SHP77 treated with DMSO at 0.1 percent for 48 hours (cell line): ENCODE measurements around the gene SFSWAP.
"Not testable (repeated sequence)": the region's sequence is repeated elsewhere in the genome, so short reads cannot be mapped to it uniquely, and the experiment has no call there.

Experiments used
- DNase-seq: peaks from one replicate; lab custom pipeline; 2025; lab: John Stamatoyannopoulos, UW

SFSWAP gene

DNA sequence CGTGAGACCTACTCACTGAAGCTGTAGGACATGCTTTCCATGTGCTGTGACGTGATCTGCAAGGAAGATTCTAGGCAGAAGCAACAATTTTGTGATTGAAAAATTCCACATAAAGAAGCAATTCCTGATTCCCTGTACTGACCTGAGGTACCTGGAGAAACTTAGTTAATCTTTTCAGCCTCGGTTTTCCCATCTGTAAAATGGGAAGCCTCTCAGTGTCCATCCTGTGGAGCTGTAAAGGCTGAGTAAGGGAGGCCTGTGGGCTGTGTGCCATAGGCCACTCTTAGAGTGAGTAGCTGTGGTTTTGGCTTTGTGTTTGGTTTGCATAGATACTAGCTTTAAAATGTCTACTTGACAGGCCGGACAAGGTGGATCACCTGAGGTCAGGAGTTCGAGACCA is 50.7 kb downstream of the SFSWAP start:
- DNase-seq: no peak

DNA sequence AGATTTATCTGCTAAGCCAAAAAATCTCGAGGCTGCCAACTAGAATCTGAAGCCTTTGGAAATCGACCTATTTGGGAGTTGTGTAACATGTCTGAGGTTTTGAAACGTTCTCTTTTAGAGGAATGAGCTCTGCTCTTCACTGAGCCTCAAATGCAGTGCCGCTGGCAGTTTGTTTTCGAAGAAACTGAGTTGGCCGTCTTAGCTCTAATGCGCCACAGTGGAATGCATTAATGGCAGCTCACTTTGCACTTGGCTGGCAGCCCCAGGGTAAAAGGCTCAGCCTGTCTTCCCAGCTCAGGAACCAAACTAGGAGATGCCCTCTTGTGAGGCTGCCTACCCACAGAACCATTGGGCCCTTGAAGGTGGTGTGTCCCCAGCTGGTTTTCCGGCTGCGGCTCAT is 53.8 kb downstream of the SFSWAP start:
- DNase-seq: no peak

DNA sequence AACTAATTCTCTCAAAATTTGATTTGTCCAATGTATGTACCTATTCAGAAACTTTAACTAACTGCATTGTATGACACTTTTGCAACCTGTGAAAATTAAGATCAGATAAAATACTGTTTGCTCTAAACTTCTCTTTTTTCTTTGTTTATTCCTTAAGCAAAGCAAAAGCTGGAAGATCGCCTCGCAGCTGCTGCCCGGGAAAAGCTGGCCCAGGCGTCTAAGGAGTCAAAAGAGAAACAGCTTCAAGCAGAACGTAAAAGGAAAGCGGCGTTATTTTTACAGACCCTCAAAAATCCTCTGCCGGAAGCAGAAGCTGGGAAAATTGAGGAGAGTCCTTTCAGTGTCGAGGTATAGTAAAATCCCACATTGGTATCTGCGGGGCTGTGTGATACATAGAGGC is 55.1 kb downstream of the SFSWAP start:
- DNase-seq: no peak

DNA sequence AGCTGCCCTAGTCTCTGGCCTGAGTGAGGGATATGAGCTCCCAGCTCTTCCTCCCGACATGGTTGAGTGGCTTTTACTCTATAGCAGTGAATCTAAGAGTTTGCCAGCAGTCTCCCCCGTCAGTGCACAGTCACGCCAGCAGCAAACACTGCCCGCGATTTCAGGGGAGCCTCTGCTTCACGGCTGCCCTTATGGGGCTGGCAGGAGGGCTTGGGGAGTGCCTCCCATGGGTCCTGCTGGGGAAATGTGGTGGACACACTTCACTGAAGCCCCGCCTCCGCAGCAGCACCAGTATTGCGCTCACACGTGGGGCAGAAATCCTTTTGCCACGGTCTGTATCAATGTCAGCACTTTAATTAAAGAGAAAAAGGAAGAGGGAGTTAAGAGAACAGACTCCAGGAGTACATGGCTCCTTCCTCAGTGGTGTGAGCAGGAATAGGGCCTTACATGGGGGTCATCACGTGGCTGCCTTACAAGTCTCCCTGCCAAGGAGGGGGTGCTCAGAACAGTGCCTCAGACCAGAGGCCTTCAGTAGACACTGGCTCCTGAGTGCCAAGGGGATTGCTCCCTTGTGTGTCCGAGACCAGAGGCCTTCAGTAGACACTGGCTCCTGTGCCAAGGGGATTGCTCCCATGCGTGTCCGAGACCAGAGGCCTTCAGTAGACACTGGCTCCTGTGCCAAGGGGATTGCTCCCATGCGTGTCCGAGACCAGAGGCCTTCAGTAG is 55.7 kb downstream of the SFSWAP start:
- no peak for DNase-seq

DNA sequence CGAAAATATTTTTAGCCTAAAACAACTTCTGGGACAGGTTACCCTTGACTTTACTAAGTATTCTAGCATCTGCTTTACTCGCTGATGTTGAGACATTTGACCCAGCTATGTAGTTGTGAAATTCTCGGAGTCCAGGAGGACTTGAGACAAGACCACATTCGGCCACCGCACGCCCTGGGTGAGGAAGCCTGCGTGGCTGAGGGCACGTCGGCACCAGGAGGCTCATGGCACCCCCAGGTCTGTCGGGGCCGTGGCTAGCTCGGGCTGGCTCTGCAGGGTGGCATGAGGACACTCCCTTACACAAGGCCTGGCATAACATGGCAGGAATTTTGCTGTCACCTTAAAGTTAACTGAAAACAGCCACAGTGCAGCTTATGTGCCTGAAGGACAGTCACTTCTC is 59.2 kb downstream of the SFSWAP start:
- DNase-seq: no peak

DNA sequence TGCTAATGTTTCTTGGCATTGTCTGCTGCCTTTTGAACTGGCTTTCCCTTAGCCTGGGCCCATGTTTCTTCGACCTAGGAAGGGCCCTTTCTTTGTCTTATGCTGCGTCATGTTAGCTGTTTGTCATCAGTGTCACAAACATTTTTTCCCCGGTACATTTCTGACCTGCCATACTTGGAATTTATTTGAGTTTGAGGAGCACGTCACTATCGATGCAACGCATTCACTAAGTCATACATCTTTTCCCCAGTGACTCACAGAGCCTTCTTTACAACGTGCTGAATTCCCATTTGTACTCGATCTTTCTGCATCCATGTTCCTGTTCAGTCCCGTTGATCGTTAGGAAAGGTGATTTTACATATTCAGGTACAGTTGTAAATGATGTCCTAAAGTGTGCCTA is 61.1 kb downstream of the SFSWAP start:
- DNase-seq: no peak

DNA sequence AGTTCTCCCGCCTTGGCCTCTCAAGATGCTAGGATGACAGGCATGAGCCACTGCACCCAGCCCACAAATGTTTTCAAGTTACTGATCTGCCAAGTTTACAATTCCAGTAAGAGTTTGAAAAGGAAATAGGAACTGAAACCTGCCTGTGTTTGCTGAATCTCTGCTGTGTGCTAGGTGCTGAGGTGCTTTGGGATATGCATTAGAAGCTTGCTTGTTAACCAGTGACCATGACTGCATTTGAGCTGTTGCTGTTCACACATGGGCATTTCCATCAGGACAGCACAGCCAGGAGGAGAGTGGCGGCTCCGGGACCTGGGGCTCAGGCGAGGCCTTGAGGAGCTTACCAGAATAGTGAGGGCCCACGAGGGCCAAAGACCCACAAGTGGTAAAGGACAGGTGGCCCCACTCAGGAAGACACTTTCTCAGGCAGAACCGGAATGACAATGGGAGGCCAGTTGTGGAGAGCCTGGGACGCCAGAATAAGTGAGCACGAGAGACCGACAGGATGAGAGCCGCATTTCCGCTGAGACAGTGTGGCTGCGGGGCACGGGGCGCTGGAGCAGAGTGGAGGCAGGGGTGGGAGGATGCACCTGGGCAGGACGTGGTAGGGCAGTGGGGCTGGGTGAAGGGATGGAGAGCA is 62.8 kb downstream of the SFSWAP start:
- DNase-seq: no peak

DNA sequence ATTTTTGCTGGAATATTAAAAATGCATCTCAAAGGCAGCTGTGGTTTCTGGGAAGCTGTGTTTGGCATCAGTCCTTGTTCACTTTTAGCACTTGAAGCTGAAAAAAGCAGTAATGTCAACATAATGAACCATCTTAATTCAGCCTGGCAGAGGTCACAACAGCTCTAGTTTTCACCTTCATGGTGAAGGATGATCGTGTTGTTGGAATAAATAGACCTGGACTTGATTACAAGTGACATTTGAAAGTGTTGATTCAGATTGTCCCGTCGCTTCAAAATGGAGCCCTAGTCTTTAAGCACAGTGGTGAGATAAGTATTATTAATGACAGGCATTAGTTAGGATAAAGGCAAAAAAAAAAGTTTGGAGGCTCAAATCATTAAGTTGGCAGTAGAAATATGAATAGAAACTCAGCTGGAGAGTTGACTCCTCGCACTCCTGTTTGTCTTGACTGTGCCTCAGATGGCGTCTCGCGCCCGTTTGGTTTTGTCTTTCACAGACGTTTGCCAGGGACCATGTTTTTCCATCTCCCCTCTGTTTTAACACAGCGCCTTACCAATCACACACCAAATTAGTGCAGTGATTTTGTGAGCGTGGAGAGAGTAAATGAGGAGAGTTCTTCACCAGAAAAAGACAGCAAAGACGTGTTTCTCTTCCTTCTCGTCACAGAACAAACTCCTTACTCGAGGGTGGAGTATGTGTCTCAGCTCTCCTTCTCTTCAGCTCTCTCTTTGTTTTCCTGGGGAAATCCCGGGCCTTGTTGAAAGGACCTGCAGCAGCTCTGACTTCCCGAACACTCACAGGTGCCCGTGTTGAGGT is 63.9 kb downstream of the SFSWAP start:
- no peak for DNase-seq

DNA sequence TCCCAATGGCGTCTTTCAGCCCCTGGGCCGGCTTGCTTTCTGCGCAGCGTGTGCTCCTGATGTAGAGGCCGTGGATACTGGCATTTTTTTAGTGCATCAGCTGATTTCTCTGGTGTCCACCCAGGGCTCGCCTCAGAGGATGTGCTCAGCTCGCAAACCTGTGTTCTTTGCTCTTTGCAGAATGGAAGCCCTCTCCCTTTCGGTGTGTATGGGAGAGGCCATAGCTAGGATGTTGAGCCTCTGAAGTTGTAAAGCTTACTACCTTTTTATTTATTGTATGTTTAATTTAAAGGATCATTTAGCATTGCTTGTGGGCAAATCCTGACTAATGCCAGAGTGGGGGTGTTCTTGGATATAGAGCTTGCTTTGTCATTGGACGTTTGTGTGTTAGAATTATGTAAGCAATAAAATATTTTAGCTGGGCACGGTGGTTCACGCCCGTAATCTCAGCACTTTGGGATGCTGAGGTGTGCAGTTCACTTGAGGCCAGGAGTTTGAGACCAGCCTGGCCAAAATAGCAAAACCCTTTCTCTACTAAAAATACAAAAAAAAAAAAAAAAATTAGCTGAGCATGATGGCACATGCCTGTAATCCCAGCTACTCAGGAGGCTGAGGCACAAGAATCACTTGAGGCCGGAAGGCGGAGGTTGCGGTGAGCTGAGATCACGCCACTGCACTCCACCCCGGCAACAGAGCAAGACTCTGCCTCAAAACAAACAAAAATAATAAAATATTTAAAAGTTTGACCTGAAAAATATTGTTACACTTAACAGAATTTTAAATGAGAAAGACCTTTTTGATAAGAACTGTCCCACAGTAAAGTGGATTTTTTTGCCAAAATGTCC is 64.7 kb downstream of the SFSWAP start:
- no peak for DNase-seq

DNA sequence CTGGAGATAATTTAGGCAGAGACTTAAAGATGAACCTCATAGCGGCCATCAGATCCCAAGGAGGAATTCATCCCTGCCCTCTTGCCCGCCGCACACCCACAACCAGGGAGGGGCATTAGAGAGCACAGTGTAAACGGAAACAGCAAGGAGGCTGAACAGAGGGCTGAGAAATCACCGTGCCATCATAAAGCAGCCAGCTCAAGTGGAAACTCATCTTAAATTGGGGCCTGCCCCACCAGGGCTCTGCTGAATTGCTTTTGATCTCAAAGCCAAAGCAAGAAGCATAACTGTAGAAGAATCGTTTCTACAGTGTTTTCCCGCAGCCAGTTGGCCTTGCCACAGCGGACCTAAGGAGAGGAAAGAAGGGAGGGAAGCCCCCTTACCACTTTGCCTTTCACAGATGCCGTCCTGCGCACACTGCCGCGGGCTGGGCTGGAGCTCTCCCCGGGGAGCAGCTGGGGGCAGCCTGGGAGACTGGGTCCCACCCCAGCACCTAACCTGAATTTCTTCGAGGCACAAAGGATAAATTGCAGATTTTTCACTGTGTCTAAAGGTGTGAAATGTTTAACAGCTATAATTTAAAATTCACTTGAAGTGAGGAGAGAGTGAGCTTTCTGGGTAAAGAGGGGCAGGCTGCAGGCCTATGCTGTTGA is 65.5 kb downstream of the SFSWAP start:
- no peak for DNase-seq

DNA sequence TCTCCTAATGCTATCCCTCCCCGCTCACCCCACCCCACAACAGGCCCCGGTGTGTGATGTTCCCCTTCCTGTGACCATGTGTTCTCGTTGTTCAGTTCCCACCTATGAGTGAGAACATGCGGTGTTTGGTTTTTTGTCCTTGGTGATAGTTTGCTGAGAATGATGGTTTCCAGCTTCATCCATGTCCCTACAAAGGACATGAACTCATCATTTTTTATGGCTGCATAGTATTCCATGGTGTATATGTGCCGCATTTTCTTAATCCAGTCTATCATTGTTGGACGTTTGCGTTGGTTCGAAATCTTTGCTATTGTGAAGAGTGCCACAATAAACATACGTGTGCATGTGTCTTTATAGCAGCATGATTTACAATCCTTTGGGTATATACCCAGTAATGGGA is 66.4 kb downstream of the SFSWAP start:
- DNase-seq: not testable (repeated sequence)

DNA sequence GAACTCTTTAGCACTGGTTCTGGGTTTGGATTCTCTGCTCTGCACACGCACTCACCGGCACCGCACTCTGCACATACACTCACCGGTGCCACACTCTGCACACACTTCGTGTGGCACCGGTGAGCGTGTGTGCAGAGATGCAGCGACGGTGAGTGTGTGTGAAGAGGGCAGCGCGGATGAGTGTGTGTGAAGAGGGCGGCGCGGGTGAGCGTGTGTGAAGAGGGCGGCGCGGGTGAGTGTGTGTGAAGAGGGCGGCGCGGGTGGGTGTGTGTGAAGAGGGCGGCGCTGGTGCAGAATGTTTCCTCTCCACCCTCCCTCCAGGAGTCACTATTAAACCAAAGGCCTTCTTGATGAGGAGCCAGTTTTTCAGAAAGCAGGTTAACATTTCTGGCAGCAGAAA is 68.1 kb downstream of the SFSWAP start:
- no peak for DNase-seq

DNA sequence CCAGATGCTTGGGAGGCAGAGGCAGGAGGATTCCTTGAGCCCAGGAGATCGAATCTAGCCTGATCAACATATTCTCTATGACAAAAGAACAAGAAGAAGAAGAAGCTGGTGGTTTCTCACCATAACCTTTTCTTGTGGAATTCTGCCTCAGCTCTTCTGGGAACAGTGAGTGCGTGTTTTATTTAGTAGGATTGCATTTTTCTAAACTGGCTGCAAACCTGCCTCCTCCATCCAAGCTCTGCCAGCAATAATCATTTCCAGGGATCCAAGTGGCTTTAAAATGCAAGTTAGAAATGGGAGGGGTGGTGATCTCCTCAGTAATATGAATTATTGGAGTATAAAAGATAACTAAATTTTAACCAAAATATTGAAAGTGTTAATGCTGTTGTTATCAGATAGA is 71.2 kb downstream of the SFSWAP start:
- no peak for DNase-seq

DNA sequence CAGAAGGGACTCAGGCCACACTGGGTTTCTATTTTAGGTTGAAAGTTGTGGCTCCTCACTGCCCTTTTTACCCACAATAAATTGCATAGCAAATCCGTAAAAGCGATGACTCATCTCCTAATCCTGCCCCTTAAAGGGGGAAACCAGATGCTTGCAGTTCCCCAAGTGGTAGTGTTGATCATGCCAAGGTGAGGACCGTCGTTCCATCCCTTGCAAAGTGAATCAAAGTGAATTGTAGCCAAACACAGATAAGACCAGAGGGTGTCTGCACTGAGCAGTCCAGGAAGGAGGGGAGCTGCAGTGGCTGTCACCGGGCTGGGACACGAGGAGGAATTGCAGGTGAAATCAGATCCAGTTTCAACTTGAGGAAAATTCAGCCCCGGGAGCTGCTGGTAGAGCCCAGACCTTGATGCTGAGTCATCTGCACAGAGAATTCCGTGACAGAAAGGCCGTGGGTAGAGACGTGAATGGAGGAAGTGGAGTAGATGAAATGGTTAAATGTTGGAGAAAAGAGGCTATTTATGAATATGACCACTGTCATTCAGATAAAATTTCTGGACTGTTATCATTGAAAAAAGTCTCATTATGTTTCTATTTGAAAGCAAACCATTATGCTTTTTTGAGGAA is 73.1 kb downstream of the SFSWAP start:
- no peak for DNase-seq

DNA sequence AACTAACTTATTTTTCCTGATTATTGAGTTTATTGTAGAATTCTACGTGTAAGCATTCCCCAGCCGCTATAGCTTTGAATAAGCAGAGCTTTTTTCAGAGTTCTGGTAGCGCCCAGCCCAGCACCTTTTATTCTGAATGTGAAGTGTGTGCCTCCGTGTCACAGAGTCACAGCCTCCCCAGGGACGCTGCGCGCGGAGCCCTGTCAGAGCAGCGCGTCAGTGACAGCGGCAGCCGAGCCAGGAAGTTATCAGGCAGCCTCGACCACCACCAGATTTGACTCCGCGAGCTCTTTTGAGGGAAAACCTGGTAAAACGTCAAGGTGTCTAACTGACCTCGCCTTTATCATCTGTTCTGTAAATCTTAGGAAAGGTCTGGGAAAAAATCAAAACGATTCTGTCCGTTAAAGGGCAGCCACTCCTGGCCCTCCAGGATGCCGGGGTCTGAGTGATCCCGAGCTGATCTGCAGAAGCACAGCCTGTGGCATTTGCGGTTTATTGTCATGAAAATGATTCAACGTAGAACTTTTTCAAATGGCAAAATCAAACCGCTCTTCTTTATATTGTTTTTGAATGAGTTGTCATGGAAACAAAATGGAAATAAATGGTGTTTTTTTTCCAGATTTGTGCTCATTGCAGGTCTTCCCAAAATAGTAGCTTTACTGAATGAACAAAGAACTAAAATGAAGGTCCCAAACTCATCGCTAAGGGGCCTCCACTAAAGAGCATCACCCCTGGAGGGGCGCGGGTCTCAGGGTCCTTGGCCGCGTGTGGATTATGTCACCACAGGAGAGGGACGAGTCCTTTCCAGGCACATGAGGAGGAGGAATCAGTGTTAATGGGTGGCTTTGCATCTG is 74.2 kb downstream of the SFSWAP start:
- no peak for DNase-seq

DNA sequence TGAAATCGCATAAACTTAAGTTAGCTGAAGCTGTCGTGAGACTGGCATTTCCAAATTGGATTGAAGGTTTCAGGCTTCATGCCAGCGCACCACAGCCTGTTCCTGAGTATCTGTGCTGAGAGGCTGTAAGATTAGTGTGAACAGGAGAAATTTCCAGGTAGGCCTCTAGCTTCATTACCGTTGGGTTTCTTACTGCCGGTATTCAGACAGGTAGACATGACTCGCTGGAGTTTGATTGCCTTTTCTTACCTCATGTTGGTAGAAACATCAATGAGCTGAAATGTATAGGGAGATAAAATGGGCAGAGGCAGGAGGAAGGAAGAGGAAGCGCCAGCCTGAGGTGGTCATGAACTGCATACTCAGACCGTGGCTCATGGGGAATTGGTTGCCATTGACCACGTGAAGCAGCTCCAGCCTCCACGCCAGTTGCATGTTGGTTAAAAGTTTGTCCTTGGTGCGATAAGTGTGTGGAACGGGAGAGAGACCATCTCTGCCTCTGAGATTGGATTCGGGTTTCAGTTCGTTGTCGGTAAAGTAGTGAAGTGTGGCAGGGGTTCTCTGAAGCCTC is 75.0 kb downstream of the SFSWAP start:
- DNase-seq: no peak

DNA sequence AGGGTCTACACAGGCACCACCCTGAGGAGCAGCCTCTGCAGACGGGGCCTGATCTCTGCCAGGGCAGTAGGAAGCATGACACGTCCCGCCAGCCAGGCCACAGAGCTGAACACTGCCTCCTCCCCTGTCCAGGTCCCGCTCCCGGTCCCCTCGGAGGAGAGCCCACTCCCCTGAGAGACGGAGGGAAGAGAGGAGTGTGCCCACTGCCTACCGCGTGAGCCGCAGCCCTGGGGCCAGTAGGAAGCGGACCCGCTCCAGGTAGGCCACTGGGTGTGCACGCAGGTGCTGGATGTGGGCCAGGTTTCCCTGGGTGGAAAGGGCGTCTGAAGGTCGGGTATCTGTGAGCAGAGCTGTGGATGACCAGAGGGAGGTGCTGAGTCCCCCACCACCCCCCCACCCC is 75.4 kb downstream of the SFSWAP start:
- no peak for DNase-seq

DNA sequence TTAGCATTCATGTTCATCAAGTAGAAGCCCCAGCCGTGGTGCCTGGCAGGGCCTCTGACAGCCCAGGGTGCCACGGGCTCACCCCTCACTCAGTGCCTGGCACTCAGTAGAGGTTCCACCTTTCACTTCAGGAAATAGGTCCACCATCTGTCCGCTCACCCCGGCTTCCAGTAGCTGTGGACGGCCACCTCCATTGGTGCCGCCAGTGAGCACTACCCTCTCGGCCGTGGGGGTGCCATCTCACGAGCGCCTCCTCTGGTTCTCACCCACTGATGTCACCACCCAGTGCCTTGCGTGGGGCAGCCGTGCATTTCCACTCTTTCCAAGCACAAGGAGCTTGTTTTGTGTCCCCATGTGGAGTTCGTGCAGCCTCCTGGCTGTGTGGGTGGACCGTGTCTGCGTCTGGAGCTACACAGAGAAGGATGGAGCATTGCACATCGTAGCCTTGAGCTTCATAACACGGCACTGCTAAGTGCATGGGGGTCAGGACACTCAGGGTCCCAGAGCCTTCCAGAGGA is 76.3 kb downstream of the SFSWAP start:
- no peak for DNase-seq

DNA sequence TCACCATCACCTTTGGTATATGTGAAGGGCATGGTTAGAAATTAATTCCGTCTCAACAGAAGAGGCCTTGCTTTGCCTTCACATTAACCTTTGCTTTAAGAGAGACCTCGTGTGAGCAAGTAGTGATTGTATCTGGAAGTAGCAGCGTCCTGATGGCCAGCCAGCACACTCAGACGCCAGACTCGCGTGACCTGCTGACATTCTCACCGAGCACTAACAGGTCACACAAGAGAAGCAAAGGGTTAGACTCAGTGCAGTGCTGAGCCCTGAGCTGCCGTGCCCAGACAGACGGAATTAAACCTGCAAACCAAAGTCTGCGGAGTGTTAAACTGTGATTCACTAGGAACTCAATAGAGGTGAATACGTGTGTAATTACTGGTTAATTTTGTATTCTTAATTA is 77.2 kb downstream of the SFSWAP start:
- DNase-seq: no peak

DNA sequence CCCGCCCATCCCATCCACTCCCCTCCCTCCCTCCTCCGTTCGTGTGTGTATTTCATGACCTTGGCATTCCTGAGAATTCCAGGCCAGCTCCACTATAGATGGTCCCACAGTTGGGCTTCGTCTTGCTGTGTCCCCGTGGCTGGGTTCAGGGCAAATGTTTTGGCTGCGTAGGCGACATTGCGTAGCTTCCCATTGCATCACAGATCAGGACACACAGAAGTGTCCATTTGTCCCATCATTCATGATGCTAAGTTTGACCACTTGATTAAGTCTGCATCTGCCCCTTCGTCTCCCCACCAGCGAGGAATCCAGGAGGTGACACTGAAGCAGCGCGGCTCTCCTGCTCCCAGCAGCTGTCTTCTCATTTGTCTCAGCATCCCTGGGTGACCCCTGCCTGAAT is 78.7 kb downstream of the SFSWAP start:
- no peak for DNase-seq
